ENCODE measurements around the gene ATXN7L1. TPM values are rescaled to one million over a fixed set of nuclear protein-coding genes. Genes with fewer than 3 reads are reported as not detected.

ATXN7L1 gene
- total RNA-seq, 1 donor from 2014 or later, result 18.6 TPM

- peaks cover 9% of the 10 kb centered on the region for H3K9me3 Mint-ChIP-seq
- intact Hi-C loops (cut with micrococcal nuclease), result no loop called here
- no peak for TF ChIP-seq CTCF (IDR thresholded peaks at IDR 0.05)
- H3K36me3 Mint-ChIP-seq (ENCODE audit: low read depth), result peaks cover 69% of the 10 kb centered on the region
- ATAC-seq (ENCODE audit: low read depth) (no peak), DNase-seq (no peak)
- CTCF ChIA-PET, result no interaction called here
- H3K4me1 Mint-ChIP-seq, result no peaks in the 10 kb centered on the region
- POLR2A ChIA-PET, result no interaction called here
- no peak overlapping the region for H3K27ac Mint-ChIP-seq
- H3K27me3 Mint-ChIP-seq, result no peaks in the 10 kb centered on the region
- no peak overlapping the region for H3K4me3 Mint-ChIP-seq
Observed at GRCh38 chr7:105623378-105623777, 253.0 kb downstream of the ATXN7L1 start.

- intact Hi-C loops (cut with micrococcal nuclease), result no loop called here
- ATAC-seq (ENCODE audit: low read depth), result no peak
- no peak for DNase-seq
- no peaks in the 10 kb centered on the region for H3K4me1 Mint-ChIP-seq
- ChIA-PET POLR2A (no interaction called here), CTCF (no interaction called here)
- H3K9me3 Mint-ChIP-seq, result peaks cover 9% of the 10 kb centered on the region
- no peak overlapping the region for H3K27ac Mint-ChIP-seq
- H3K27me3 Mint-ChIP-seq, result no peaks in the 10 kb centered on the region
- TF ChIP-seq CTCF (IDR thresholded peaks at IDR 0.05), result no peak
- peaks cover 75% of the 10 kb centered on the region for H3K36me3 Mint-ChIP-seq (ENCODE audit: low read depth)
- no peak overlapping the region for H3K4me3 Mint-ChIP-seq
Observed at GRCh38 chr7:105622106-105622731, 254.2 kb downstream of the ATXN7L1 start.

- CTCF ChIA-PET, result no interaction called here
Observed at GRCh38 chr7:105621617-105622016, 254.8 kb downstream of the ATXN7L1 start.

GRCh38 chr7:105621176-105621575 is 255.2 kb downstream of the ATXN7L1 start:
- Mint-ChIP-seq H3K36me3 (ENCODE audit: low read depth) (peaks cover 75% of the 10 kb centered on the region), H3K27ac (no peak overlapping the region), H3K4me3 (no peak overlapping the region), H3K27me3 (no peaks in the 10 kb centered on the region), H3K9me3 (peaks cover 4% of the 10 kb centered on the region), H3K4me1 (no peaks in the 10 kb centered on the region)
- ATAC-seq (ENCODE audit: low read depth), result no peak
- no peak for DNase-seq
- ChIA-PET POLR2A (no interaction called here), CTCF (no interaction called here)
- intact Hi-C loops (cut with micrococcal nuclease), result no loop called here
- no peak for TF ChIP-seq CTCF (IDR thresholded peaks at IDR 0.05)

More at GRCh38 chr7:105621617-105622016, 254.8 kb downstream of the ATXN7L1 start:
- no peaks in the 10 kb centered on the region for H3K4me1 Mint-ChIP-seq
- ATAC-seq (ENCODE audit: low read depth), result no peak
- H3K9me3 Mint-ChIP-seq, result peaks cover 6% of the 10 kb centered on the region
- POLR2A ChIA-PET, result no interaction called here
- no peak for TF ChIP-seq CTCF (IDR thresholded peaks at IDR 0.05)
- no peak for DNase-seq
- no peak overlapping the region for H3K27ac Mint-ChIP-seq
- intact Hi-C loops (cut with micrococcal nuclease), result no loop called here
- H3K36me3 Mint-ChIP-seq (ENCODE audit: low read depth), result peaks cover 73% of the 10 kb centered on the region
- H3K27me3 Mint-ChIP-seq, result no peaks in the 10 kb centered on the region
- no peak overlapping the region for H3K4me3 Mint-ChIP-seq

- H3K27me3 Mint-ChIP-seq, result no peaks in the 10 kb centered on the region
- H3K36me3 Mint-ChIP-seq (ENCODE audit: low read depth), result peaks cover 77% of the 10 kb centered on the region
- intact Hi-C loops (cut with micrococcal nuclease), result no loop called here
Observed at GRCh38 chr7:105619590-105619989, 256.8 kb downstream of the ATXN7L1 start.

More at GRCh38 chr7:105619590-105619989, 256.8 kb downstream of the ATXN7L1 start:
- DNase-seq (no peak), ATAC-seq (ENCODE audit: low read depth) (no peak)
- no peaks in the 10 kb centered on the region for H3K9me3 Mint-ChIP-seq
- H3K27ac Mint-ChIP-seq, result no peak overlapping the region
- H3K4me3 Mint-ChIP-seq, result no peak overlapping the region
- no peak for TF ChIP-seq CTCF (IDR thresholded peaks at IDR 0.05)
- ChIA-PET POLR2A (no interaction called here), CTCF (no interaction called here)
- H3K4me1 Mint-ChIP-seq, result no peaks in the 10 kb centered on the region

Measured in activated B cell treated with CpG ODN at 0.5 μM for 24 hours (primary cell).